Measurements from ENCODE around the gene USH1C. TPM values are rescaled to one million over a fixed set of nuclear protein-coding genes. Genes with fewer than 3 reads are reported as not detected.
A peak's percentile ranks its signal among the peaks of the same experiment; 100 is the strongest.

Gene USH1C
- total and polyA plus RNA-seq, 4 donors, result 0.10 to 0.55 (median 0.13) TPM

DNA sequence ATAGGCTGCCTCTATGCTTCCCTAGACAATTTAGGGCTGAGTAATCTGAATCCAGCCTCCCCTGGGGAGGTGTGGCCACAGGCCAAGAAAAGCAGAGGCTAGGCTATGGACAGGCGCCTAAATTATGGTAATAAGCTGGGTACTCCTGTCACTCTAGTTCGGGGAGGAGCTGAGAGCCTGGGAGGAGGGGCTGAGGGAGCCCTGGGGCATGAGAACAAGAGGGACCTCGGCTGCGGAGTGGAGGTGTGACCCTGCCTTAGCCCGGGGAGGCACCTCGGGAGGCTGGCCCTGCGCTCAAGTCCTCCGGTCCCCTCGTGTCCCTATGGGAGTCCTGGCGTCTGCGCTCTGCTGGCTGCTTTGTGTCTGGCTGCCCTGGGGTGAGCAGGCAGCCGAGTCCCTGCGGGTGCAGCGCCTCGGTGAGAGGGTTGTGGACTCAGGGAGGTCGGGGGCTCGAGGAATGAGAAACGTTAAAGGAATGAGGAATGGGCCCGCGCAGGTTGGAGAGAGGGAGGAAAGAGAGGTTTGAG is 2.9 kb upstream of the USH1C start, which contains the start of gene OTOG:
OTOG (plus strand) TSS at position 209 of the 527 bp plus-strand sequence; CDS start at position 323, 114 bp downstream.
- no peak within 1 kb of the TSS for H3K27ac ChIP-seq (ENCODE audit: low read depth in 1 of 2, low read length in 1 of 2)
- ATAC-seq (ENCODE audit: insufficient read depth, low FRiP score), result no peak
- peaks cover 0 to 4% (median 0%) of the 10 kb centered on the region in 4 donors for H3K9me3 ChIP-seq (ENCODE audit: control insufficient read depth in 4 of 4, insufficient read depth in 3 of 4, low read length in 3 of 4)
- H3K9ac ChIP-seq (ENCODE audit: insufficient read depth in 1 of 2, low read length in 2 of 2), result no peak within 1 kb of the TSS
- no peak for TF ChIP-seq CTCF (IDR thresholded peaks at IDR 0.05; ENCODE audit: control extremely low read depth, extremely low read depth)
- no peak within 1 kb of the TSS for H3K4me3 ChIP-seq
- WGBS, 2 donors, result 13 to 17% methylated on average over 15 to 20 of the region's 20 CpGs
- H3K27me3 ChIP-seq (ENCODE audit: control insufficient read depth in 3 of 3, insufficient read depth in 3 of 3, low read length in 2 of 3), result peaks cover 0 to 8% (median 3%) of the 10 kb centered on the region in 3 donors
- peak in 1 of 3 donors; percentile 31 for DNase-seq
- H3K4me1 ChIP-seq (ENCODE audit: control insufficient read depth in 5 of 5, insufficient read depth in 5 of 5, low read length in 5 of 5), result peaks cover 0 to 4% (median 0%) of the 10 kb centered on the region in 5 donors
- no peaks in the 10 kb centered on the region for H3K36me3 ChIP-seq (ENCODE audit: control insufficient read depth in 4 of 4, insufficient read depth in 4 of 4, low read length in 4 of 4)

- Histone ChIP-seq H3K27ac (ENCODE audit: low read depth in 1 of 2, low read length in 1 of 2) (no peak overlapping the region), H3K9me3 (ENCODE audit: control insufficient read depth in 4 of 4, insufficient read depth in 3 of 4, low read length in 3 of 4) (peaks cover 0 to 4% (median 0%) of the 10 kb centered on the region in 4 donors), H3K27me3 (ENCODE audit: control insufficient read depth in 3 of 3, insufficient read depth in 3 of 3, low read length in 2 of 3) (peaks cover 0 to 8% (median 3%) of the 10 kb centered on the region in 3 donors), H3K9ac (ENCODE audit: insufficient read depth in 1 of 2, low read length in 2 of 2) (no peak overlapping the region), H3K36me3 (ENCODE audit: control insufficient read depth in 4 of 4, insufficient read depth in 4 of 4, low read length in 4 of 4) (no peaks in the 10 kb centered on the region), H3K4me3 (no peak overlapping the region), H3K4me1 (ENCODE audit: control insufficient read depth in 5 of 5, insufficient read depth in 5 of 5, low read length in 5 of 5) (peaks cover 0 to 4% (median 0%) of the 10 kb centered on the region in 5 donors)
- WGBS, 2 donors, result 85 to 87% methylated on average over 2 of the region's 2 CpGs
- no peak for DNase-seq
- no peak for TF ChIP-seq CTCF (IDR thresholded peaks at IDR 0.05; ENCODE audit: control extremely low read depth, extremely low read depth)
- no peak for ATAC-seq (ENCODE audit: insufficient read depth, low FRiP score)
Observed at GRCh38 chr11:17546240-17546639, 2.0 kb upstream of the USH1C start.

- peaks cover 0 to 4% (median 0%) of the 10 kb centered on the region in 5 donors for H3K4me1 ChIP-seq (ENCODE audit: control insufficient read depth in 5 of 5, insufficient read depth in 5 of 5, low read length in 5 of 5)
- ATAC-seq (ENCODE audit: insufficient read depth, low FRiP score) (no peak), DNase-seq (no peak)
- no peak overlapping the region for H3K27ac ChIP-seq (ENCODE audit: low read depth in 1 of 2, low read length in 1 of 2)
- WGBS, 2 donors, result 39 to 49% methylated on average over 16 to 17 of the region's 17 CpGs
- no peak overlapping the region for H3K9ac ChIP-seq (ENCODE audit: insufficient read depth in 1 of 2, low read length in 2 of 2)
- H3K9me3 ChIP-seq (ENCODE audit: control insufficient read depth in 4 of 4, insufficient read depth in 3 of 4, low read length in 3 of 4), result peaks cover 0 to 4% (median 0%) of the 10 kb centered on the region in 4 donors
- H3K4me3 ChIP-seq, result no peak overlapping the region
- H3K36me3 ChIP-seq (ENCODE audit: control insufficient read depth in 4 of 4, insufficient read depth in 4 of 4, low read length in 4 of 4), result no peaks in the 10 kb centered on the region
- H3K27me3 ChIP-seq (ENCODE audit: control insufficient read depth in 3 of 3, insufficient read depth in 3 of 3, low read length in 2 of 3), result peaks cover 0 to 8% (median 3%) of the 10 kb centered on the region in 3 donors
- TF ChIP-seq CTCF (IDR thresholded peaks at IDR 0.05; ENCODE audit: control extremely low read depth, extremely low read depth), result no peak
Observed at GRCh38 chr11:17543574-17544180, 539 bp downstream of the USH1C start.

Data from lung (tissue), 12 donors.